Kidney (tissue), 14 donors: Measurements from ENCODE around the gene ZNF423. TPM values are rescaled to one million over a fixed set of nuclear protein-coding genes. Genes with fewer than 3 reads are reported as not detected.

Source experiments
- DNase-seq, 5 donors: peaks; one replicate each; pipeline ENCODE4 v3.0.0-alpha.2; 2013 to 2020
- FAIRE-seq: peaks from 2 replicates; lab custom pipeline; 2012; peaks lifted over from hg19 to GRCh38; lab: Jason Lieb, UNC
- H3K27ac ChIP-seq, 2 donors: one replicate each; pipeline ENCODE4 v1.7.0; 2013; ENCODE audit warnings: low read depth in 2 of 2, low read length in 2 of 2, inconsistent platforms in 1 of 2
- H3K27me3 ChIP-seq: one replicate; pipeline ENCODE4 v1.7.1; 2013; ENCODE audit warnings: low read length, inconsistent platforms; ENCODE audit not compliant: control insufficient read depth, insufficient read depth
- H3K36me3 ChIP-seq, 3 donors: one replicate each; pipeline versions ENCODE4 v1.7.0 to v1.7.1; 2013; ENCODE audit warnings: low read length in 3 of 3, control low read depth in 1 of 3, inconsistent platforms in 1 of 3; ENCODE audit not compliant: insufficient read depth in 3 of 3, control insufficient read depth in 2 of 3
- H3K4me1 ChIP-seq, 3 donors: one replicate each; pipeline versions ENCODE4 v1.7.0 to v1.7.1; 2013; ENCODE audit warnings: low read length in 3 of 3, inconsistent platforms in 1 of 3, low read depth in 1 of 3; ENCODE audit not compliant: control insufficient read depth in 2 of 3, insufficient read depth in 2 of 3
- H3K4me3 ChIP-seq, 3 donors: one replicate each; pipeline versions ENCODE4 v1.7.0 to v1.8.1; 2013; ENCODE audit warnings: low read length in 3 of 3, control low read depth in 1 of 3, inconsistent platforms in 1 of 3
- H3K9ac ChIP-seq, 3 donors: one replicate each; pipeline versions ENCODE4 v1.7.0 to v1.7.1; 2013; ENCODE audit warnings: low read length in 3 of 3, control low read depth in 1 of 3, inconsistent platforms in 1 of 3
- H3K9me3 ChIP-seq, 3 donors: one replicate each; pipeline versions ENCODE4 v1.7.0 to v1.7.1; 2013; ENCODE audit warnings: low read length in 3 of 3, control low read depth in 1 of 3, inconsistent platforms in 1 of 3; ENCODE audit not compliant: control insufficient read depth in 2 of 3, insufficient read depth in 1 of 3
- intact Hi-C: fragments of 100-400 bp; cut with DNase I; formaldehyde crosslinking; loops from one replicate; pipeline ENCODE4 v1.11.1; 2022
- polyA plus RNA-seq: library from polyadenylated mRNA; stranded (reverse); fragments of 350-450 nt; fragmentation: Illumina TruSeq; extraction: RNeasy Lipid Tissue Mini Kit (QIAGEN cat#74804); gene quantifications from one replicate; pipeline ENCODE4 v1.2.3, GENCODE V29; 2014; ENCODE audit warnings: low read depth, low replicate concordance; ENCODE audit not compliant: insufficient read depth
- total RNA-seq: library from RNA; stranded (reverse); fragmentation: NEBNext Ultra II Directional; extraction: Animal tissue kit (Norgen Biotek cat#: 25700); gene quantifications from one replicate; pipeline ENCODE4 v1.2.1, GENCODE V29; 2021
- TF ChIP-seq, protein P1 (sequence below): IDR thresholded peaks from 3 replicates; pipeline ENCODE4 v1.5.1; 2012; ENCODE audit warnings: mild to moderate bottlenecking, moderate library complexity, borderline replicate concordance; ENCODE audit not compliant: insufficient read depth; ENCODE audit errors: extremely low read depth
- donor health status: control.
- donor health status: control.
- donor health status: control.
- donor health status: control.
- donor health status: control.
- donor health status: DM: yes; HTN: yes; CAD: no.
- donor health status: Normal renal cell carcinoma (clear cell type).

The ZNF423 gene
- total and polyA plus RNA-seq, 2 donors from 2014 or later = 2.0 to 8.4 TPM

DNA sequence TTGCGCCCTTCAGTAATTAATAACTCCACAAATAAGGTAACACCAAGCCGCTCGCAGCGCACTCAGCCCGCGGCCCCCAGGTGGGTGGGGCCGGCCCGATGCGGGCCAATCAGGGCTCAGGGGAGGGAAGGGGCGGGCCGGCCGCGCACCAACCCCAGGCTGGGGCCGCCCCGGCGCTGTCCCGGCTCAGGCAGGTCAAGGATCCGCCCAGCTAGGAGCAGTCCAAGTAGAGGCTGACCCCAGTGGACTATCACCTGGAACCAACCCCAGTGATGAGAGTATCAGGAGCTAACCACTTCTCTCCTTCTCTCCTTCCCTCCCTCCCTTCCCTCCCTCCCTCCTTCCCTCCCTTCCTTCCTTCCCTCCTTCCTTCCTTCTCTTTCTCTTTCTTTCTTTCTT, 371.5 kb downstream of the ZNF423 start:
- FAIRE-seq = no peak
- Histone ChIP-seq H3K4me1 (peaks cover 0 to 12% (median 10%) of the 10 kb centered on the region in 3 donors), H3K36me3 (no peaks in the 10 kb centered on the region), H3K9ac (no peak overlapping the region), H3K27me3 (no peaks in the 10 kb centered on the region), H3K4me3 (peak overlapping the region; percentile 30 to 56 (median 51)), H3K27ac (no peak overlapping the region), H3K9me3 (no peaks in the 10 kb centered on the region)
- intact Hi-C loops = no loop called here
- DNase-seq = peak; percentile 67 to 89 (median 82)
- TF ChIP-seq, protein P1, sequence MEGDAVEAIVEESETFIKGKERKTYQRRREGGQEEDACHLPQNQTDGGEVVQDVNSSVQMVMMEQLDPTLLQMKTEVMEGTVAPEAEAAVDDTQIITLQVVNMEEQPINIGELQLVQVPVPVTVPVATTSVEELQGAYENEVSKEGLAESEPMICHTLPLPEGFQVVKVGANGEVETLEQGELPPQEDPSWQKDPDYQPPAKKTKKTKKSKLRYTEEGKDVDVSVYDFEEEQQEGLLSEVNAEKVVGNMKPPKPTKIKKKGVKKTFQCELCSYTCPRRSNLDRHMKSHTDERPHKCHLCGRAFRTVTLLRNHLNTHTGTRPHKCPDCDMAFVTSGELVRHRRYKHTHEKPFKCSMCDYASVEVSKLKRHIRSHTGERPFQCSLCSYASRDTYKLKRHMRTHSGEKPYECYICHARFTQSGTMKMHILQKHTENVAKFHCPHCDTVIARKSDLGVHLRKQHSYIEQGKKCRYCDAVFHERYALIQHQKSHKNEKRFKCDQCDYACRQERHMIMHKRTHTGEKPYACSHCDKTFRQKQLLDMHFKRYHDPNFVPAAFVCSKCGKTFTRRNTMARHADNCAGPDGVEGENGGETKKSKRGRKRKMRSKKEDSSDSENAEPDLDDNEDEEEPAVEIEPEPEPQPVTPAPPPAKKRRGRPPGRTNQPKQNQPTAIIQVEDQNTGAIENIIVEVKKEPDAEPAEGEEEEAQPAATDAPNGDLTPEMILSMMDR = no peak

DNA sequence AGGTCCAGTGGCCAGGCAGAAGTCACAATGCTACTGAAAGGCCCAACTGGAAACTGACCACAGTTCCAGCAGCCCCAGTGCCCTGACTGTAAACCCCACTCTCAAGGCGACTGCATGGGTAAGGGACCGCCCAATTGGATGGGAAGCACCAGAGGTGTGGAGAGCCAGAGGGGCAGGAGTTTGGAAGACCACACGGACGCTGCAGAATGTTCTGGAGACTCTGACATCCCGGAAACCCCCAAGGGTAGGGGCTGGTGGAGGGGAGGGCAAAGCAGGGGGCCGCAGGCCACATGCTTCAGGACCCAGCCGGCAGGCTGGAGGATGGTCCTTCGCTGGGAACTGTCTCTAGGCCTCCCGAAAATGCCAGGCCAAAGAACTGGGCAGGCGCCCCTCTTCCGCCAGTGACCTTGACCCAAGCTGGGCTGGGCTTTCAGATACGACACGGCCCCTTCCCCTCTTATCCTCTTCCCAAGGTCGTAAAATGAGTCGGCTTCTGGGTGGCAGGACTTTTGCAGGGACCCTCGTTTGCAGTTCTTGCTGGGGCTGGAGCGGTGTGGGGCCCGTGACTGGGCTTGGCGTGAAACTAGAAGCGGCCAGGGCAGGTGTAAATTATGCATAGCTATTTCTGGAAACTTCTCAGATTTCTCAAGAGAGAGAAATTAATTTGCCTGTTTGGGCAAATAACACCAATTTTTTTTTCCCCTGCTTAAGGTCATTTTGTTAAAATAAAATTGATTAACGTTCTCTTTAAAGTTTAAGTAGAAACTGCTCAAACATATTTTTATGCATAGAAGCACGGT, 372.1 kb downstream of the ZNF423 start:
- H3K4me3 ChIP-seq = peak overlapping the region in 1 of 3 donors; percentile 51
- TF ChIP-seq, protein P1 = no peak
- no peaks in the 10 kb centered on the region for H3K27me3 ChIP-seq
- H3K9me3 ChIP-seq = no peaks in the 10 kb centered on the region
- FAIRE-seq (no peak), DNase-seq (peak in 1 of 5 donors; percentile 65)
- intact Hi-C loops = no loop called here
- H3K9ac ChIP-seq = peak overlapping the region in 1 of 3 donors; percentile 23
- peak overlapping the region in 1 of 2 donors; percentile 29 for H3K27ac ChIP-seq
- H3K4me1 ChIP-seq = peaks cover 0 to 12% (median 10%) of the 10 kb centered on the region in 3 donors
- H3K36me3 ChIP-seq = no peaks in the 10 kb centered on the region

DNA sequence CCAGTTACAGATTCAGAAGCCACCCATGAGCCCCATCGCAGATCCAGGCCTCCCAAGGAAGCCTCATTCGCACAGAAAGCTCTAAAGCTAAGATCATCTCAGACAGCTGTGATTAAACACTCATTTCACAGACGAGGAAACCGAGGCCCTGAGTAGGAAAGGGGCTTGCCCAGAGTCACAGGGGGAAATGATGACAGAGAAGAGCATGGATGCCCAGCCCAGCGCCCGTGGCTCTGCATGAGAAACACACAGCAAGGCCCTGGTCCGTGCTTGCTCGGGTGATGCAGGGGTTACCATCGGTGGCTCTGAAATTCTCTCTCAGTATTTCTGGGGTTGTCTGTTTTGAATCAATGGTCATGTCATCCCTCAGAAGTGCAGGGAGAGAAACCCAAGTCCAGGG, 372.7 kb downstream of the ZNF423 start:
- H3K9ac ChIP-seq = no peak overlapping the region
- FAIRE-seq (no peak), DNase-seq (peak in 1 of 5 donors; percentile 38)

More for the DNA sequence above, 372.7 kb downstream of the ZNF423 start:
- Histone ChIP-seq H3K4me3 (no peak overlapping the region), H3K36me3 (no peaks in the 10 kb centered on the region), H3K27me3 (no peaks in the 10 kb centered on the region), H3K9me3 (no peaks in the 10 kb centered on the region), H3K27ac (peak overlapping the region in 1 of 2 donors; percentile 69), H3K4me1 (peaks cover 0 to 12% (median 10%) of the 10 kb centered on the region in 3 donors)
- TF ChIP-seq, protein P1 = no peak
- intact Hi-C loops = no loop called here
